SK-N-SH (cell line): Measurements from ENCODE around the gene RAB6B. TPM values are rescaled to one million over a fixed set of nuclear protein-coding genes. Genes with fewer than 3 reads are reported as not detected.

Source experiments
- CTCF ChIA-PET: fragments of 300-600, 350-600 bp; formaldehyde crosslinking; extraction: SDS; loops from one replicate; lab custom pipeline; 2021; lab: Yijun Ruan, JAX
- POLR2A ChIA-PET: fragments of 350-600 bp; sonication (Branson Sonifier 250); formaldehyde crosslinking; extraction: SDS; loops from one replicate; lab custom pipeline; 2020; ENCODE audit warnings: antibody characterized with exemption, inconsistent platforms; lab: Yijun Ruan, JAX
- DNase-seq: peaks from one replicate; pipeline ENCODE4 v3.0.0; 2012
- H2AFZ ChIP-seq: fragments of 200-600 bp; sonication (generic); 2 replicates; pipeline ENCODE4 v1.8.1; 2016; ENCODE audit warnings: antibody characterized with exemption, mild to moderate bottlenecking, low read depth
- H3F3A ChIP-seq: fragments of 200-600 bp; sonication (generic); replicated peaks from 2 replicates; pipeline ENCODE3; 2016; ENCODE audit warnings: antibody characterized with exemption, mild to moderate bottlenecking; ENCODE audit not compliant: insufficient read depth
- H3K27ac ChIP-seq, 2 experiments: fragments of 200-500 bp in 1 of 2; fragments of 200-600 bp in 1 of 2; sonication (Bioruptor generic) in 1 of 2; sonication (generic), shearing (Covaris generic) in 1 of 2; 2 replicates each; pipeline versions ENCODE4 v1.5.1 to v1.6.1; 2014 to 2016; ENCODE audit warnings: low read depth in 2 of 2, inconsistent platforms in 1 of 2, low read length in 1 of 2, mild to moderate bottlenecking in 1 of 2, mixed read lengths in 1 of 2
- H3K27me3 ChIP-seq: fragments of 200-600 bp; sonication (generic), shearing (Covaris generic); 2 replicates; pipeline ENCODE4 v1.6.1; 2016; ENCODE audit warnings: mixed run types; ENCODE audit not compliant: insufficient read depth
- H3K36me3 ChIP-seq, 2 experiments: fragments of 200-500 bp in 1 of 2; fragments of 200-600 bp in 1 of 2; sonication (Bioruptor generic) in 1 of 2; sonication (generic) in 1 of 2; replicated peaks in 1 of 2; 2 replicates each; pipeline versions ENCODE3 to v1.5.1; 2014 to 2016; ENCODE audit warnings: low read length in 1 of 2, mild to moderate bottlenecking in 1 of 2; ENCODE audit not compliant: insufficient read depth in 2 of 2, control insufficient read depth in 1 of 2
- H3K4me1 ChIP-seq, 2 experiments: fragments of 200-500 bp in 1 of 2; fragments of 200-600 bp in 1 of 2; sonication (Bioruptor generic) in 1 of 2; sonication (generic), shearing (Covaris generic) in 1 of 2; 2 replicates each; pipeline versions ENCODE4 v1.5.1 to v1.6.1; 2014 to 2016; ENCODE audit warnings: low read depth in 1 of 2, low read length in 1 of 2, mixed run types in 1 of 2; ENCODE audit not compliant: insufficient read depth in 2 of 2, control insufficient read depth in 1 of 2
- H3K4me2 ChIP-seq: fragments of 200-600 bp; sonication (generic), shearing (Covaris generic); 2 replicates; pipeline ENCODE4 v1.6.1; 2017; ENCODE audit warnings: mixed run types
- H3K4me3 ChIP-seq, 2 experiments: fragments of 200-500 bp in 1 of 2; fragments of 200-600 bp in 1 of 2; sonication (Bioruptor generic) in 1 of 2; sonication (generic), shearing (Covaris generic) in 1 of 2; 2 replicates each; pipeline versions ENCODE4 v1.5.1 to v1.8.1; 2014 to 2016; ENCODE audit warnings: low read depth in 2 of 2, inconsistent platforms in 1 of 2, low read length in 1 of 2, mild to moderate bottlenecking in 1 of 2, mixed read lengths in 1 of 2, moderate library complexity in 1 of 2
- H3K79me2 ChIP-seq: fragments of 200-600 bp; sonication (generic); 2 replicates; pipeline ENCODE4 v1.8.1; 2017; ENCODE audit warnings: mild to moderate bottlenecking; ENCODE audit not compliant: insufficient read depth
- H3K9ac ChIP-seq: fragments of 200-600 bp; sonication (generic); 2 replicates; pipeline ENCODE4 v1.6.1; 2017; ENCODE audit warnings: mixed run types
- H3K9me2 ChIP-seq: fragments of 200-600 bp; sonication (generic); 2 replicates; pipeline ENCODE4 v1.6.1; 2017; ENCODE audit warnings: mixed run types
- H3K9me3 ChIP-seq: fragments of 200-600 bp; sonication (generic); 2 replicates; pipeline ENCODE4 v1.6.1; 2017; ENCODE audit warnings: mixed run types, mild to moderate bottlenecking, moderate library complexity
- H4K20me1 ChIP-seq: fragments of 200-600 bp; sonication (generic); 2 replicates; pipeline ENCODE4 v1.6.1; 2017; ENCODE audit warnings: mild to moderate bottlenecking, mixed run types; ENCODE audit not compliant: insufficient read depth
- CTCF ChIP-seq: fragments of 200-600 bp; sonication (generic); IDR thresholded peaks from 2 replicates; pipeline ENCODE4 v1.6.1; 2017; ENCODE audit warnings: antibody characterized with exemption, mild to moderate bottlenecking, moderate library complexity
- ELF1 ChIP-seq: IDR thresholded peaks from 2 replicates; pipeline ENCODE4 v1.4.0; 2012
- EP300 ChIP-seq, 2 experiments: IDR thresholded peaks; 2 replicates each; pipeline versions ENCODE4 v1.4.0 to v1.6.1; 2012; ENCODE audit warnings: borderline replicate concordance in 1 of 2, low read depth in 1 of 2, low read length in 1 of 2
- GATA2 ChIP-seq: sonication (generic); formaldehyde crosslinking; IDR thresholded peaks from 2 replicates; pipeline ENCODE4 v1.5.0; 2020; ENCODE audit warnings: mild to moderate bottlenecking, missing genetic modification reagents
- MAX ChIP-seq: IDR thresholded peaks from 2 replicates; pipeline ENCODE4 v1.4.0; 2012; ENCODE audit warnings: low read depth
- NFIC ChIP-seq: IDR thresholded peaks from 2 replicates; pipeline ENCODE4 v1.4.0; 2012; ENCODE audit warnings: borderline replicate concordance
- RAD21 ChIP-seq: IDR thresholded peaks from 2 replicates; pipeline ENCODE4 v1.6.1; 2012; ENCODE audit warnings: mild to moderate bottlenecking, low read length
- REST ChIP-seq: IDR thresholded peaks from 2 replicates; pipeline ENCODE4 v1.6.1; 2012; ENCODE audit warnings: mild to moderate bottlenecking, low read depth, low read length, moderate library complexity
- SMC3 ChIP-seq: IDR thresholded peaks from 2 replicates; pipeline ENCODE4 v1.6.1; 2012; ENCODE audit warnings: low read depth, low read length, improper control_type of control experiment
- TCF12 ChIP-seq: IDR thresholded peaks from 2 replicates; pipeline ENCODE4 v1.4.0; 2012
- TEAD4 ChIP-seq: IDR thresholded peaks from 2 replicates; pipeline ENCODE4 v1.4.0; 2012; ENCODE audit warnings: mild to moderate bottlenecking, borderline replicate concordance; ENCODE audit not compliant: insufficient read depth
- WGBS: methylation state at CpG from one replicate; pipeline ENCODE4 v1.1.6; 2017; ENCODE audit warnings: low lambda C conversion rate; 5-methylcytosine and 5-hydroxymethylcytosine counted together
- polyA plus RNA-seq, 3 experiments: library from polyadenylated mRNA; depleted of rRNA; stranded (reverse); fragments of >200 nt; gene quantifications; 2 replicates each; pipeline ENCODE4 v1.2.3, GENCODE V29; 2012

RAB6B gene
- polyA plus RNA-seq, 1 of the 3 experiments (the other 2 are of a cell fraction) = 9.3 TPM

GRCh38 chr3:133931084-133931483, 35.4 kb upstream of the RAB6B start (continued):
- TF ChIP-seq MAX (no peak), RAD21 (no peak), TEAD4 (no peak), REST (no peak)

- Histone ChIP-seq H2AFZ (no peak overlapping the region), H3K4me2 (no peak overlapping the region)
Observed at GRCh38 chr3:133930341-133930933, 34.8 kb upstream of the RAB6B start.

More at GRCh38 chr3:133930341-133930933, 34.8 kb upstream of the RAB6B start:
- Histone ChIP-seq H3K9ac (no peak overlapping the region), H3K4me1 (peaks cover 0 to 10% of the 10 kb centered on the region in 2 experiments; a peak in 1 of 4 replicates), H3K9me3 (no peaks in the 10 kb centered on the region), H3K9me2 (no peaks in the 10 kb centered on the region), H4K20me1 (no peaks in the 10 kb centered on the region), H3K27me3 (no peaks in the 10 kb centered on the region), H3K79me2 (no peaks in the 10 kb centered on the region), H3F3A (no peaks in the 10 kb centered on the region), H3K4me3 (no peak overlapping the region; a peak in 1 of 4 replicates), H3K36me3 (no peaks in the 10 kb centered on the region), H3K27ac (no peak overlapping the region)
- POLR2A ChIA-PET = no interaction called here
- TF ChIP-seq TEAD4 (no peak), ELF1 (no peak), TCF12 (no peak), NFIC (no peak), REST (no peak), GATA2 (CRISPR knock-in tag) (no peak), CTCF (peak; percentile 82), SMC3 (peak; percentile 91), RAD21 (peak; percentile 95), EP300 (IDR thresholded peaks at IDR 0.05; ENCODE audit: borderline replicate concordance in 1 of 2, low read depth in 1 of 2, low read length in 1 of 2) (no peak)
- 57% methylated on average over 1 of the region's 1 CpG for WGBS
- CTCF ChIA-PET = interaction anchor here (0.6 to 10.0 kb wide), 41 partner anchors 9 to 1199 kb away, joined by 3 to 152 read pairs (median 4); no protein-coding TSS in a partner anchor
- peak; percentile 67 for DNase-seq
